GM12865 (cell line): Measurements from ENCODE around the gene ABCA13.

Experiments
- DNase-seq: peaks from one replicate; pipeline ENCODE4 v3.0.0; 2010; ENCODE audit warnings: low read depth
- H3K4me3 ChIP-seq: 2 replicates; pipeline ENCODE4 v1.5.1; 2011; ENCODE audit warnings: mild to moderate bottlenecking, low read depth, low read length, control low read depth
- CTCF ChIP-seq: IDR thresholded peaks from 2 replicates; pipeline ENCODE4 v1.5.1; 2011; ENCODE audit warnings: low read length, control low read depth, low read depth, inconsistent platforms; ENCODE audit not compliant: insufficient read depth; ENCODE audit errors: missing control alignments

Gene ABCA13

GRCh38 chr7:48171202-48171601 lies at the start of gene ABCA13:
ABCA13 (plus strand) TSS chr7:48171458; CDS start chr7:48171484, 26 bp downstream.
- no peak within 1 kb of the TSS for H3K4me3 ChIP-seq
- DNase-seq: no peak
- TF ChIP-seq CTCF: no peak

GRCh38 chr7:48126037-48126436 lies 45.2 kb upstream of the ABCA13 start:
- H3K4me3 ChIP-seq: no peak overlapping the region
- TF ChIP-seq CTCF: no peak
- no peak for DNase-seq

GRCh38 chr7:48130658-48131108 lies 40.6 kb upstream of the ABCA13 start:
- DNase-seq: peak; percentile 43
- no peak for TF ChIP-seq CTCF
- no peak overlapping the region for H3K4me3 ChIP-seq

GRCh38 chr7:48132792-48133191 lies 38.5 kb upstream of the ABCA13 start:
- DNase-seq: no peak
- no peak for TF ChIP-seq CTCF
- no peak overlapping the region for H3K4me3 ChIP-seq

- no peak for TF ChIP-seq CTCF
- DNase-seq: no peak
- no peak overlapping the region for H3K4me3 ChIP-seq
Measured at GRCh38 chr7:48139459-48139858, 31.8 kb upstream of the ABCA13 start.

- H3K4me3 ChIP-seq: no peak overlapping the region
- no peak for TF ChIP-seq CTCF
- no peak for DNase-seq
Measured at GRCh38 chr7:48140001-48140681, 31.1 kb upstream of the ABCA13 start.

GRCh38 chr7:48141521-48141920 lies 29.7 kb upstream of the ABCA13 start:
- no peak for DNase-seq
- no peak for TF ChIP-seq CTCF
- H3K4me3 ChIP-seq: no peak overlapping the region
